HepG2 (cell line): Measurements from ENCODE around the gene PCDHA7.
"Not testable (repeated sequence)": the region's sequence is repeated elsewhere in the genome, so short reads cannot be mapped to it uniquely, and the experiment has no call there.

Source experiments
- REST ChIP-seq, 2 experiments: IDR thresholded peaks; 2 replicates each; pipeline ENCODE4 v1.6.1; 2011 to 2012; ENCODE audit warnings: low read length in 2 of 2, borderline replicate concordance in 1 of 2, low read depth in 1 of 2, mild to moderate bottlenecking in 1 of 2, moderate library complexity in 1 of 2
- SMC3 ChIP-seq: IDR thresholded peaks from 2 replicates; pipeline ENCODE4 v1.6.1; 2011; ENCODE audit warnings: low read length, improper control_type of control experiment
- ZNF589 ChIP-seq: sonication (generic); formaldehyde crosslinking; conservative IDR thresholded peaks from 2 replicates; pipeline ENCODE4 v1.8.0; 2022; ENCODE audit warnings: mild to moderate bottlenecking, moderate library complexity, missing genetic modification reagents

GRCh38 chr5:140876541-140877261 is 42.6 kb downstream of the PCDHA7 start:
- TF ChIP-seq ZNF589 (CRISPR knock-in tag); SMC3; REST (IDR thresholded peaks at IDR 0.05; ENCODE audit: borderline replicate concordance in 1 of 2, low read depth in 1 of 2, low read length in 2 of 2): not testable (repeated sequence)
